SK-N-SH treated with all-trans-retinoic acid at 6 μM for 48 hours (cell line): ENCODE measurements around the gene PDCD11.

ENCODE experiments used
- ATAC-seq: fragments of 200-7000 bp; cut with Tn5 transposase; 3 replicates; pipeline ENCODE4 v1.9.1; 2020; ENCODE audit warnings: mild to moderate bottlenecking, moderate library complexity
- BACH2 ChIP-seq: fragments of 250-450 bp; sonication (Bioruptor Pico); IDR thresholded peaks from 2 replicates; pipeline ENCODE4 v1.9.0; 2021; ENCODE audit warnings: mild to moderate bottlenecking, borderline replicate concordance
- CREB5 ChIP-seq: fragments of 250-450 bp; sonication (Bioruptor Pico); IDR thresholded peaks from 2 replicates; pipeline ENCODE4 v1.5.1; 2020; ENCODE audit warnings: low read depth, mild to moderate bottlenecking, moderate library complexity
- CSDC2 ChIP-seq: fragments of 250-450 bp; sonication (Bioruptor Pico); IDR thresholded peaks from 2 replicates; pipeline ENCODE4 v1.5.0; 2020; ENCODE audit warnings: mild to moderate bottlenecking, moderate library complexity
- GLIS3 ChIP-seq: fragments of 250-450 bp; sonication (Bioruptor Pico); IDR thresholded peaks from 2 replicates; pipeline ENCODE4 v1.5.0; 2020; ENCODE audit warnings: mild to moderate bottlenecking, moderate library complexity
- ISL1 ChIP-seq: fragments of 250-450 bp; sonication (Bioruptor Pico); IDR thresholded peaks from 2 replicates; pipeline ENCODE4 v2.1.2; 2022; ENCODE audit warnings: mild to moderate bottlenecking, moderate library complexity
- OSR1 ChIP-seq: fragments of 250-450 bp; sonication (Bioruptor Pico); IDR thresholded peaks from 2 replicates; pipeline ENCODE4 v1.8.0; 2022; ENCODE audit warnings: moderate library complexity, mild to moderate bottlenecking, inconsistent platforms
- PATZ1 ChIP-seq: fragments of 250-450 bp; sonication (Bioruptor Pico); IDR thresholded peaks from 2 replicates; pipeline ENCODE4 v1.8.0; 2020; ENCODE audit warnings: mild to moderate bottlenecking, moderate library complexity, borderline replicate concordance
- PPARA ChIP-seq: fragments of 250-450 bp; sonication (Bioruptor Pico); IDR thresholded peaks from 2 replicates; pipeline ENCODE4 v1.5.0; 2020; ENCODE audit warnings: mild to moderate bottlenecking, borderline replicate concordance
- SNAI2 ChIP-seq: fragments of 250-450 bp; sonication (Bioruptor Pico); IDR thresholded peaks from 2 replicates; pipeline ENCODE4 v1.5.0; 2020; ENCODE audit warnings: mild to moderate bottlenecking, moderate library complexity
- ZC3H10 ChIP-seq: fragments of 250-450 bp; sonication (Bioruptor Pico); IDR thresholded peaks from 2 replicates; pipeline ENCODE4 v1.5.1; 2021; ENCODE audit warnings: mild to moderate bottlenecking, moderate library complexity
- ZNF565 ChIP-seq: fragments of 450-650 bp; formaldehyde crosslinking; conservative IDR thresholded peaks from 2 replicates; pipeline ENCODE4 v1.5.0; 2020; ENCODE audit warnings: low read depth, mild to moderate bottlenecking, moderate library complexity
- ZNF70 ChIP-seq: fragments of 450-650 bp; formaldehyde crosslinking; IDR thresholded peaks from 2 replicates; pipeline ENCODE4 v1.5.0; 2020; ENCODE audit warnings: mild to moderate bottlenecking, moderate library complexity
- TF ChIP-seq, protein P1 (sequence below): fragments of 250-450 bp; sonication (Bioruptor Pico); IDR thresholded peaks from 2 replicates; pipeline ENCODE4 v1.8.0; 2021; ENCODE audit warnings: low read depth, mild to moderate bottlenecking, moderate library complexity, borderline replicate concordance
- TF ChIP-seq, protein P2 (sequence below): fragments of 250-450 bp; sonication (Bioruptor Pico); IDR thresholded peaks from 2 replicates; pipeline ENCODE4 v1.5.1; 2021; ENCODE audit warnings: mild to moderate bottlenecking, moderate library complexity

Gene PDCD11, protein sequence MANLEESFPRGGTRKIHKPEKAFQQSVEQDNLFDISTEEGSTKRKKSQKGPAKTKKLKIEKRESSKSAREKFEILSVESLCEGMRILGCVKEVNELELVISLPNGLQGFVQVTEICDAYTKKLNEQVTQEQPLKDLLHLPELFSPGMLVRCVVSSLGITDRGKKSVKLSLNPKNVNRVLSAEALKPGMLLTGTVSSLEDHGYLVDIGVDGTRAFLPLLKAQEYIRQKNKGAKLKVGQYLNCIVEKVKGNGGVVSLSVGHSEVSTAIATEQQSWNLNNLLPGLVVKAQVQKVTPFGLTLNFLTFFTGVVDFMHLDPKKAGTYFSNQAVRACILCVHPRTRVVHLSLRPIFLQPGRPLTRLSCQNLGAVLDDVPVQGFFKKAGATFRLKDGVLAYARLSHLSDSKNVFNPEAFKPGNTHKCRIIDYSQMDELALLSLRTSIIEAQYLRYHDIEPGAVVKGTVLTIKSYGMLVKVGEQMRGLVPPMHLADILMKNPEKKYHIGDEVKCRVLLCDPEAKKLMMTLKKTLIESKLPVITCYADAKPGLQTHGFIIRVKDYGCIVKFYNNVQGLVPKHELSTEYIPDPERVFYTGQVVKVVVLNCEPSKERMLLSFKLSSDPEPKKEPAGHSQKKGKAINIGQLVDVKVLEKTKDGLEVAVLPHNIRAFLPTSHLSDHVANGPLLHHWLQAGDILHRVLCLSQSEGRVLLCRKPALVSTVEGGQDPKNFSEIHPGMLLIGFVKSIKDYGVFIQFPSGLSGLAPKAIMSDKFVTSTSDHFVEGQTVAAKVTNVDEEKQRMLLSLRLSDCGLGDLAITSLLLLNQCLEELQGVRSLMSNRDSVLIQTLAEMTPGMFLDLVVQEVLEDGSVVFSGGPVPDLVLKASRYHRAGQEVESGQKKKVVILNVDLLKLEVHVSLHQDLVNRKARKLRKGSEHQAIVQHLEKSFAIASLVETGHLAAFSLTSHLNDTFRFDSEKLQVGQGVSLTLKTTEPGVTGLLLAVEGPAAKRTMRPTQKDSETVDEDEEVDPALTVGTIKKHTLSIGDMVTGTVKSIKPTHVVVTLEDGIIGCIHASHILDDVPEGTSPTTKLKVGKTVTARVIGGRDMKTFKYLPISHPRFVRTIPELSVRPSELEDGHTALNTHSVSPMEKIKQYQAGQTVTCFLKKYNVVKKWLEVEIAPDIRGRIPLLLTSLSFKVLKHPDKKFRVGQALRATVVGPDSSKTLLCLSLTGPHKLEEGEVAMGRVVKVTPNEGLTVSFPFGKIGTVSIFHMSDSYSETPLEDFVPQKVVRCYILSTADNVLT (N-terminal part only)

DNA sequence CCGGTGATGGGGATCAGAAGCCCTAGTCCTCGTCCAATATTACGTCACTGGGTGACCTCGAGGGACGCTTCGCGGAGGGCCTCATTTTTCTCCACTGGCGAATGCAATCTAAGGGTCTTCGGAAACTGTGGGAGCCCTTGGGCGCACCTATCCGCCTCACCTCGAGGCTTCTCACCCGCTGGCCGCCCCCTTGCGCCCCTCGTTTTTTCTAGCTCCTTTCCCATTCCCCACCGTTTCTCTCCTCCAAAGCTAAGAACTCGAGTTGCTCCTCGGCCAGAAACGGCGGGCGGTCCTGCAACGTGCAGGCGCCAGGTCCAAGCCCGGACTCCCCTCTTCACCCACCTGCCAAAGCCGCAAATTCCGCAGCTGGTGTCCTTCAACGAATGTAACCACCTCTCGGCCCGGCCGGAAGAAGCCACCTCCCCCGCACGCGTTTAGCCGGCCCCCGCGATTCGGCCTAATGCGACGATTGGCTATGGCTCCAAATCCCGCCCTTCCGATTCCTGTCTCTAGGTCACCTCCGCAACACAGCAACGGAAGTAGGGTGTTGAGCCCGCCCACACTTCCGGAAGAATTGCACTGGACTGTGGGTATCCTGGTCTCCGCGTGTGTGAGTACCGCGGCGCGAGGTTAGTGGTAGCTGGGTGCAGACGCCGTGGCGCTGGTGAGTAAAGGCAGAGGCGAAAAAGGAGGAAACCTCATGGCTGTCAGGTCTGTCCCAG is at the start of gene PDCD11, which contains the start of gene ATP5MK:
Gene PDCD11 (plus strand): TSS at position 560 of the 722 bp plus-strand sequence. CDS start 1,801 bp downstream, outside the sequence.
Gene ATP5MK (minus strand): TSS at position 409 of the 722 bp plus-strand sequence. CDS start 4,018 bp downstream, outside the sequence.
- ATAC-seq = peak; percentile 100
- TF ChIP-seq CREB5 (CRISPR knock-in tag) (no peak), ZC3H10 (CRISPR knock-in tag) (no peak), CSDC2 (CRISPR knock-in tag) (no peak), PATZ1 (CRISPR knock-in tag) (no peak)
- TF ChIP-seq, protein P1, sequence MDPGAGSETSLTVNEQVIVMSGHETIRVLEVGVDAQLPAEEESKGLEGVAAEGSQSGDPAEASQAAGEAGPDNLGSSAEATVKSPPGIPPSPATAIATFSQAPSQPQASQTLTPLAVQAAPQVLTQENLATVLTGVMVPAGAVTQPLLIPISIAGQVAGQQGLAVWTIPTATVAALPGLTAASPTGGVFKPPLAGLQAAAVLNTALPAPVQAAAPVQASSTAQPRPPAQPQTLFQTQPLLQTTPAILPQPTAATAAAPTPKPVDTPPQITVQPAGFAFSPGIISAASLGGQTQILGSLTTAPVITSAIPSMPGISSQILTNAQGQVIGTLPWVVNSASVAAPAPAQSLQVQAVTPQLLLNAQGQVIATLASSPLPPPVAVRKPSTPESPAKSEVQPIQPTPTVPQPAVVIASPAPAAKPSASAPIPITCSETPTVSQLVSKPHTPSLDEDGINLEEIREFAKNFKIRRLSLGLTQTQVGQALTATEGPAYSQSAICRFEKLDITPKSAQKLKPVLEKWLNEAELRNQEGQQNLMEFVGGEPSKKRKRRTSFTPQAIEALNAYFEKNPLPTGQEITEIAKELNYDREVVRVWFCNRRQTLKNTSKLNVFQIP = no peak
- TF ChIP-seq, protein P2, sequence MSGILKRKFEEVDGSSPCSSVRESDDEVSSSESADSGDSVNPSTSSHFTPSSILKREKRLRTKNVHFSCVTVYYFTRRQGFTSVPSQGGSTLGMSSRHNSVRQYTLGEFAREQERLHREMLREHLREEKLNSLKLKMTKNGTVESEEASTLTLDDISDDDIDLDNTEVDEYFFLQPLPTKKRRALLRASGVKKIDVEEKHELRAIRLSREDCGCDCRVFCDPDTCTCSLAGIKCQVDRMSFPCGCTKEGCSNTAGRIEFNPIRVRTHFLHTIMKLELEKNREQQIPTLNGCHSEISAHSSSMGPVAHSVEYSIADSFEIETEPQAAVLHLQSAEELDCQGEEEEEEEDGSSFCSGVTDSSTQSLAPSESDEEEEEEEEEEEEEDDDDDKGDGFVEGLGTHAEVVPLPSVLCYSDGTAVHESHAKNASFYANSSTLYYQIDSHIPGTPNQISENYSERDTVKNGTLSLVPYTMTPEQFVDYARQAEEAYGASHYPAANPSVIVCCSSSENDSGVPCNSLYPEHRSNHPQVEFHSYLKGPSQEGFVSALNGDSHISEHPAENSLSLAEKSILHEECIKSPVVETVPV = no peak

- ATAC-seq = no peak
- TF ChIP-seq ZNF565 (CRISPR knock-in tag) (no peak), GLIS3 (CRISPR knock-in tag) (no peak), SNAI2 (CRISPR knock-in tag) (no peak), PPARA (no peak), OSR1 (CRISPR knock-in tag) (no peak), ZNF70 (CRISPR knock-in tag) (no peak), CREB5 (CRISPR knock-in tag) (no peak), ISL1 (no peak), BACH2 (CRISPR knock-in tag) (no peak)
Measured at GRCh38 chr10:103350175-103350516, 46.3 kb upstream of the PDCD11 start.

DNA sequence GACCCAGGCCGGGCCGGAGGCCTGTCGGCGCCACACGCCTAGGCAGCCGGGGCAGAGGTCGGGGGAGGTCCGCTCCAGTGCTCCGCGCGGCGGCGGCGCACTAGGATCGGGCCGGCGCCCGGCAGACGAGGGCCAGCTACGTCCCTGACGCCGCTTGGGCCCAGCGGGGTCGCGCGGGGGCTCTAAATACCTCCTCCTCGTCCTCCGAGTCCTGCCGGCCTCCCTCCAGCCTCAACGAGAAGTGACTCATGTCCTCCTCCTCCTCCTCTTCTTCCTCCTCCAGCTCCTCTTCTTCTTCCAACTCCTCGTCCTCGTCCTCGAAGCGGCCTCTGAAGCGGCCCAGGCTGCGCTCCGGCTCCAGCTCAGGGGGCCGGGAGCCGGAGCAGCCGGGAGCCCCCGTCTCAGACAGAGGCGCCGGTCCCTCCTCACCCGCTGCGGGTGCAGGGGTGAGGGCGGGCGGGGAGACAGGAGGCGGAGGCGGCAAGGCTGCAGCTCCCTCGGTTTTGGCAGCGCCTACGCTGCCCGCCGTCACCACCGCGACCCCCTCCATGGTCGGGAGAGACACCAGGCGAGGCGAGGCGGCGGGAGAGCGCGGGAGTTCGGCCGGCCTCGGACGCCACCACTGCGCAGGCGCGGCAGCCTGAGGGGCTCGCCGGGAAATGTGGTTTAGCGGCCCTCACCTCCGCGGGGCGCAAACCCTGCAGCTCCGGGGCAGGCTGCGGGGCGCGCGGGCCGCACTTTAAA is 45.7 kb upstream of the PDCD11 start, which contains the start of gene PCGF6:
Gene PCGF6 (minus strand): TSS at position 624 of the 744 bp plus-strand sequence. CDS start 74 bp downstream, at position 550.
- TF ChIP-seq, protein P1 = no peak
- peak; percentile 97 for ATAC-seq
